AG04450 (cell line): ENCODE data around the gene SLC35E2B. TPM values are rescaled to one million over a fixed set of nuclear protein-coding genes. Genes with fewer than 3 reads are reported as not detected.

Experiments used
- CTCF ChIA-PET: fragments of 300-600, 350-600 bp; formaldehyde crosslinking; extraction: SDS; loops from one replicate; lab custom pipeline; 2022; ENCODE audit warnings: antibody characterized with exemption, inconsistent platforms; lab: Charles Lee
- POLR2A ChIA-PET: fragments of 350-600 bp; formaldehyde crosslinking; extraction: SDS; loops from one replicate; lab custom pipeline; 2021; ENCODE audit warnings: antibody characterized with exemption, inconsistent platforms; lab: Yijun Ruan, JAX
- DNase-seq: peaks from one replicate; pipeline ENCODE4 v3.0.0-alpha.2; 2011; ENCODE audit warnings: low read depth, low spot score
- H3K27ac ChIP-seq: one replicate; pipeline ENCODE4 v1.5.1; 2012; ENCODE audit warnings: low read depth, low read length, control low read depth
- H3K27me3 ChIP-seq: one replicate; pipeline ENCODE4 v1.6.0; 2012; ENCODE audit warnings: low read length; ENCODE audit not compliant: control insufficient read depth, insufficient read depth
- H3K4me3 ChIP-seq: 2 replicates; pipeline ENCODE4 v1.5.1; 2011; ENCODE audit warnings: mild to moderate bottlenecking, low read depth, low read length, control low read depth
- H3K9me3 ChIP-seq: 2 replicates; pipeline ENCODE4 v1.5.1; 2012; ENCODE audit warnings: low read length; ENCODE audit not compliant: control insufficient read depth, insufficient read depth
- CTCF ChIP-seq: IDR thresholded peaks from 2 replicates; pipeline ENCODE4 v1.5.1; 2011; ENCODE audit warnings: low read depth, low read length, control low read depth, inconsistent platforms
- polyA plus RNA-seq: library from polyadenylated mRNA; depleted of rRNA; stranded (reverse); fragments of >200 nt; gene quantifications from 2 replicates; pipeline ENCODE4 v1.2.3, GENCODE V29; 2011

SLC35E2B gene
- polyA plus RNA-seq, 1 experiment: 30.5 TPM

GRCh38 chr1:1672181-1672965, 20.2 kb downstream of the SLC35E2B start:
- H3K27me3 ChIP-seq: no peaks in the 10 kb centered on the region
- ChIA-PET POLR2A (no interaction called here), CTCF (no interaction called here)
- no peak overlapping the region for H3K4me3 ChIP-seq
- no peak overlapping the region for H3K27ac ChIP-seq
- no peaks in the 10 kb centered on the region for H3K9me3 ChIP-seq
- no peak for TF ChIP-seq CTCF
- DNase-seq: no peak

GRCh38 chr1:1671365-1672119, 21.1 kb downstream of the SLC35E2B start:
- TF ChIP-seq CTCF: no peak
- no peak for DNase-seq
- Histone ChIP-seq H3K27me3 (no peaks in the 10 kb centered on the region), H3K27ac (no peak overlapping the region), H3K9me3 (no peaks in the 10 kb centered on the region), H3K4me3 (no peak overlapping the region)
- ChIA-PET CTCF (no interaction called here), POLR2A (no interaction called here)

DNA sequence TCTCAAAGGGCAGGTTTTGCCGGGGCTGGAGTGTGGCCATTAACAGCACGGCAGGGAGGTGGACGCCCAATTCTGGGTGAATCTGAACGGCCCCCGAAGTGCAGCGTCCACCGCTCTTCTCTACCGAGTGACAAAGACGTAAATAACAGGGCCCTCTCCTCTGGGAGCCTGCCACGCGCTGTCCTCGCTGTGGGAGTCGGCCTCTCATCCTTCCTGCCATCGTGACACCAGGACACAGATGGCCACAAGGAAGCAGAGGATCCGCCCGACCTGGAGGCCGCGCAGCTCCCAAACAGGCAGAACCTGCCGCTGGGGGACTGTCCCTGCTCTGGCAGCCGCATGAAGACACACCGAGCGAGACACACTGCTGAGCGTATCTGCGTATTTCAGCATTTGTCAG, 21.7 kb downstream of the SLC35E2B start:
- no peaks in the 10 kb centered on the region for H3K9me3 ChIP-seq
- CTCF ChIA-PET: no interaction called here
- no peak for TF ChIP-seq CTCF
- POLR2A ChIA-PET: interaction anchor here (0.8 kb wide), 1 partner anchor 13 kb away, joined by 3 read pairs; no protein-coding TSS in a partner anchor
- DNase-seq: no peak
- no peaks in the 10 kb centered on the region for H3K27me3 ChIP-seq
- no peak overlapping the region for H3K4me3 ChIP-seq
- H3K27ac ChIP-seq: no peak overlapping the region

- H3K27ac ChIP-seq: no peak overlapping the region
- CTCF ChIA-PET: no interaction called here
- no peak for DNase-seq
Measured at GRCh38 chr1:1669468-1670440, 22.8 kb downstream of the SLC35E2B start.

More at GRCh38 chr1:1669468-1670440, 22.8 kb downstream of the SLC35E2B start:
- POLR2A ChIA-PET: interaction anchor here (0.7 to 0.8 kb wide), 2 partner anchors 10 to 14 kb away, joined by 3 read pairs; no protein-coding TSS in a partner anchor
- no peaks in the 10 kb centered on the region for H3K9me3 ChIP-seq
- no peak for TF ChIP-seq CTCF
- H3K27me3 ChIP-seq: no peaks in the 10 kb centered on the region
- H3K4me3 ChIP-seq: no peak overlapping the region
